PFSK-1 (cell line): ENCODE data around the gene ATP11B.

Experiments
- POLR2AphosphoS5 ChIP-seq: IDR thresholded peaks from 2 replicates; pipeline ENCODE4 v1.6.1; 2012; ENCODE audit warnings: low read depth, mild to moderate bottlenecking, control low read depth, low read length, moderate library complexity
- SIN3A ChIP-seq: IDR thresholded peaks from 2 replicates; pipeline ENCODE4 v1.6.1; 2012; ENCODE audit warnings: mild to moderate bottlenecking, low read length, moderate library complexity, borderline replicate concordance; ENCODE audit not compliant: insufficient read depth
- TAF1 ChIP-seq: IDR thresholded peaks from 2 replicates; pipeline ENCODE4 v1.6.1; 2012; ENCODE audit warnings: low read length, control low read depth, borderline replicate concordance; ENCODE audit not compliant: insufficient read depth
- TF ChIP-seq, protein P1 (sequence below), 2 experiments: IDR thresholded peaks; 2 replicates each; pipeline versions ENCODE4 v1.6.1 to v1.8.0; 2011 to 2012; ENCODE audit warnings: low read depth in 2 of 2, low read length in 2 of 2, control low read depth in 1 of 2, inconsistent platforms in 1 of 2, mild to moderate bottlenecking in 1 of 2, moderate library complexity in 1 of 2; ENCODE audit not compliant: insufficient read depth in 1 of 2

DNA sequence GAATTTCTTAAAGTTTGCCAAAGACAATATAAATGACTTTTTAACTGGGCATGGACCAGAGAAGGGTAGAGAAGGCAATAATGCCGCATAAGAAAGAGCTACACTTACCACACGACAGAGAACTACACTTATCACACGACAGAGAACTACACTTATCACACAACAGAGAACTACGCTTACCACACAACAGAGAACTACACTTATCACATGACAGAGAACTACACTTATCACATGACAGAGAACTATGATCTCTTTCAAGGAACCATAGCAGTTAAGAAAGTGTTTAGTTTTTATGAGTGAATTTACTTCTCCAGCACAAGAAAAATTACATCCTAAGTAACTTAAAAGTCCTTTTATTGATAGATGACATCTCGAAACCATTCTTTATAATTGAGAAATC lies 155.0 kb downstream of the ATP11B start:
- TF ChIP-seq, protein P1, sequence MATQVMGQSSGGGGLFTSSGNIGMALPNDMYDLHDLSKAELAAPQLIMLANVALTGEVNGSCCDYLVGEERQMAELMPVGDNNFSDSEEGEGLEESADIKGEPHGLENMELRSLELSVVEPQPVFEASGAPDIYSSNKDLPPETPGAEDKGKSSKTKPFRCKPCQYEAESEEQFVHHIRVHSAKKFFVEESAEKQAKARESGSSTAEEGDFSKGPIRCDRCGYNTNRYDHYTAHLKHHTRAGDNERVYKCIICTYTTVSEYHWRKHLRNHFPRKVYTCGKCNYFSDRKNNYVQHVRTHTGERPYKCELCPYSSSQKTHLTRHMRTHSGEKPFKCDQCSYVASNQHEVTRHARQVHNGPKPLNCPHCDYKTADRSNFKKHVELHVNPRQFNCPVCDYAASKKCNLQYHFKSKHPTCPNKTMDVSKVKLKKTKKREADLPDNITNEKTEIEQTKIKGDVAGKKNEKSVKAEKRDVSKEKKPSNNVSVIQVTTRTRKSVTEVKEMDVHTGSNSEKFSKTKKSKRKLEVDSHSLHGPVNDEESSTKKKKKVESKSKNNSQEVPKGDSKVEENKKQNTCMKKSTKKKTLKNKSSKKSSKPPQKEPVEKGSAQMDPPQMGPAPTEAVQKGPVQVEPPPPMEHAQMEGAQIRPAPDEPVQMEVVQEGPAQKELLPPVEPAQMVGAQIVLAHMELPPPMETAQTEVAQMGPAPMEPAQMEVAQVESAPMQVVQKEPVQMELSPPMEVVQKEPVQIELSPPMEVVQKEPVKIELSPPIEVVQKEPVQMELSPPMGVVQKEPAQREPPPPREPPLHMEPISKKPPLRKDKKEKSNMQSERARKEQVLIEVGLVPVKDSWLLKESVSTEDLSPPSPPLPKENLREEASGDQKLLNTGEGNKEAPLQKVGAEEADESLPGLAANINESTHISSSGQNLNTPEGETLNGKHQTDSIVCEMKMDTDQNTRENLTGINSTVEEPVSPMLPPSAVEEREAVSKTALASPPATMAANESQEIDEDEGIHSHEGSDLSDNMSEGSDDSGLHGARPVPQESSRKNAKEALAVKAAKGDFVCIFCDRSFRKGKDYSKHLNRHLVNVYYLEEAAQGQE (IDR thresholded peaks at IDR 0.05; ENCODE audit: insufficient read depth in 1 of 2, low read depth in 2 of 2, low read length in 2 of 2): no peak
- TF ChIP-seq POLR2AphosphoS5: no peak
- no peak for TF ChIP-seq TAF1
- no peak for TF ChIP-seq SIN3A
